T-helper 17 cell (primary cell): ENCODE measurements around the gene DBR1. TPM values are rescaled to one million over a fixed set of nuclear protein-coding genes. Genes with fewer than 3 reads are reported as not detected.

Experiments used
- total RNA-seq, 4 donors: library from RNA in 2 of 4; stranded (reverse) in 2 of 4; gene quantifications; one replicate each; pipeline ENCODE4 v1.2.3 and lab custom pipeline; 2022 to 2026

DBR1 gene
- total RNA-seq, 2 donors from 2014 or later, result 19.5 TPM

Other genes starting within 250 kb of the DBR1 start
- gene CLDN18, start 164.8 kb downstream of the DBR1 start, total RNA-seq, result not detected
- gene DZIP1L, start 59.3 kb downstream of the DBR1 start, total RNA-seq, result not detected
- not detected for gene A4GNT, start 42.5 kb downstream of the DBR1 start, total RNA-seq
- gene ARMC8, start 12.4 kb upstream of the DBR1 start, total RNA-seq, result 10 to 100 TPM; 55.6 to 75.8 TPM
- under 1 TPM; 0.60 to 0.85 TPM for gene NME9, start 154.9 kb upstream of the DBR1 start, total RNA-seq
- gene MRAS, start 173.7 kb upstream of the DBR1 start, total RNA-seq, result 1 to 10 TPM in 1 of 2 donors, under 1 TPM in 1; 0.13 to 1.6 TPM